CD4-positive, alpha-beta T cell treated with Interleukin-4 for 1 hour (primary cell): ENCODE data around the gene CCL2.

Experiments used
- DNase-seq, 2 donors: peaks; one replicate each; pipeline ENCODE4 v3.0.0-alpha.2; 2020 to 2022

The CCL2 gene

GRCh38 chr17:34275881-34276280 lies 20.8 kb downstream of the CCL2 start:
- no peak for DNase-seq

- no peak for DNase-seq
Observed at GRCh38 chr17:34276826-34277225, 21.7 kb downstream of the CCL2 start.

GRCh38 chr17:34283571-34283970 lies 28.5 kb downstream of the CCL2 start:
- DNase-seq: no peak

- no peak for DNase-seq
Observed at GRCh38 chr17:34285286-34285792, 30.3 kb downstream of the CCL2 start, which contains the start of gene CCL11. CCL11 (plus strand) TSS chr17:34285742; CDS start chr17:34285809, 67 bp downstream.

GRCh38 chr17:34287875-34288274 lies 32.8 kb downstream of the CCL2 start:
- no peak for DNase-seq

- no peak for DNase-seq
Observed at GRCh38 chr17:34290586-34290985, 35.5 kb downstream of the CCL2 start.

- DNase-seq: no peak
Observed at GRCh38 chr17:34291721-34292348, 36.8 kb downstream of the CCL2 start.

- no peak for DNase-seq
Observed at GRCh38 chr17:34299027-34299426, 43.9 kb downstream of the CCL2 start.

- no peak for DNase-seq
Observed at GRCh38 chr17:34299956-34300577, 45.0 kb downstream of the CCL2 start.

- no peak for DNase-seq
Observed at GRCh38 chr17:34300652-34301370, 45.7 kb downstream of the CCL2 start.

- no peak for DNase-seq
Observed at GRCh38 chr17:34301986-34302385, 46.9 kb downstream of the CCL2 start.

- no peak for DNase-seq
Observed at GRCh38 chr17:34302636-34303035, 47.6 kb downstream of the CCL2 start.

- DNase-seq: no peak
Observed at GRCh38 chr17:34303606-34304005, 48.5 kb downstream of the CCL2 start.

- DNase-seq: no peak
Observed at GRCh38 chr17:34305061-34305460, 50.0 kb downstream of the CCL2 start.

- no peak for DNase-seq
Observed at GRCh38 chr17:34305606-34306005, 50.5 kb downstream of the CCL2 start.

GRCh38 chr17:34306466-34306865 lies 51.4 kb downstream of the CCL2 start:
- no peak for DNase-seq
